Subcutaneous abdominal adipose tissue (tissue), 5 donors: Measurements from ENCODE around the gene TMIE.

Experiments
- H3K27ac ChIP-seq: one replicate; pipeline ENCODE4 v1.7.0; 2013; ENCODE audit warnings: low read depth, mild to moderate bottlenecking, inconsistent platforms, low read length, moderate library complexity
- H3K27me3 ChIP-seq, 5 donors: one replicate each; pipeline ENCODE4 v1.7.0; 2013; ENCODE audit warnings: low read length in 5 of 5, inconsistent platforms in 1 of 5; ENCODE audit not compliant: control insufficient read depth in 5 of 5, insufficient read depth in 4 of 5
- H3K36me3 ChIP-seq, 5 donors: one replicate each; pipeline ENCODE4 v1.7.0; 2013; ENCODE audit warnings: low read length in 5 of 5; ENCODE audit not compliant: control insufficient read depth in 5 of 5, insufficient read depth in 5 of 5
- H3K4me1 ChIP-seq, 5 donors: one replicate each; pipeline ENCODE4 v1.7.0; 2013; ENCODE audit warnings: low read length in 5 of 5, mild to moderate bottlenecking in 3 of 5, moderate library complexity in 1 of 5; ENCODE audit not compliant: control insufficient read depth in 5 of 5, insufficient read depth in 5 of 5
- H3K4me3 ChIP-seq, 5 donors: one replicate each; pipeline ENCODE4 v1.7.0; 2013; ENCODE audit warnings: low read length in 5 of 5, low read depth in 1 of 5
- H3K9ac ChIP-seq, 5 donors: one replicate each; pipeline ENCODE4 v1.7.0; 2013; ENCODE audit warnings: low read length in 5 of 5, mild to moderate bottlenecking in 4 of 5, moderate library complexity in 3 of 5
- H3K9me3 ChIP-seq, 5 donors: one replicate each; pipeline ENCODE4 v1.7.0; 2013; ENCODE audit warnings: low read length in 5 of 5; ENCODE audit not compliant: control insufficient read depth in 5 of 5
- donor health status: healthy.
- donor health status: healthy.
- donor health status: healthy.
- donor health status: healthy.
- donor health status: healthy.

The TMIE gene

DNA sequence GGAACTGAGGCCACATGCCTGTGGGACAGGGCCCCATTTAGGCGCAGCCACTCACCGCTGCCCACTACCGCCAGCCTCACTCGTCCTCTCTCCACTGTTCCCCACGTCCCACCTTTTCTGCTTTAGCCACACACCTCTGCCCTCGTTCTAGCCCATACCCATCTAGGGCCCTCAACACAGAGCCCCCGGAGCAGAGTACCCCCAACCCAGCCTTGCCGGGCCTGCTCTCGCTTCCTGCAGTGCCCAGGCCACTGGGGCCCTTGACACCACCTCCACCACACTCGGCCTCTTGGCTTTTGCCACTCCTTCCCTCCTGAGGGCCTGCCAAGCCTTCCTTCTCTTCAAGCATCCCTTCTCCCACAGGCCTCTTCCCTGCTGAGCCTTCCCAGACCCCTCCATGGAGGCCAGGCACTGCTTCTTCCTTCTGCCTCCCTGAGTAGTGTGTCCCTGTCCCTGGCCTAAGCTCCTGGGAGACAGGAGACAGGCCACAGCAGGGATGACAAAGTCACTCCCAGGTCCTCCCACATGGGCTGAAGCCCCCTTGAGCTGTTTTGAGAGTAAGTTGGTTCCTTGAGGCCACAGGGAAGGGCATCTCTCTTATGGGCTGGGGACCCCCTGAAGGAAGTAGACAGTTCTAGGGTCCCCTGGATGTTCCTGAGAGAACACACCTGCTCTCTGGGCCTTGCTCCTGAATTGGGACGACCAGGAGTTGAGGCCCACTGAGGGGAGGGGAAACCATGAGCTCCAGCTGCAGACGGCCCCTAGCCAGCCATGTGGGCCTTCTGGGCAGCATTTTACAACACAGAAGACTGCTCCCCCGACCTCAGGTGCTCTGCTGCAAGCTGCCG lies 12.1 kb downstream of the TMIE start:
- Histone ChIP-seq H3K4me1 (peaks cover 0 to 6% (median 4%) of the 10 kb centered on the region in 5 donors), H3K27ac (no peak overlapping the region), H3K4me3 (no peak overlapping the region)

DNA sequence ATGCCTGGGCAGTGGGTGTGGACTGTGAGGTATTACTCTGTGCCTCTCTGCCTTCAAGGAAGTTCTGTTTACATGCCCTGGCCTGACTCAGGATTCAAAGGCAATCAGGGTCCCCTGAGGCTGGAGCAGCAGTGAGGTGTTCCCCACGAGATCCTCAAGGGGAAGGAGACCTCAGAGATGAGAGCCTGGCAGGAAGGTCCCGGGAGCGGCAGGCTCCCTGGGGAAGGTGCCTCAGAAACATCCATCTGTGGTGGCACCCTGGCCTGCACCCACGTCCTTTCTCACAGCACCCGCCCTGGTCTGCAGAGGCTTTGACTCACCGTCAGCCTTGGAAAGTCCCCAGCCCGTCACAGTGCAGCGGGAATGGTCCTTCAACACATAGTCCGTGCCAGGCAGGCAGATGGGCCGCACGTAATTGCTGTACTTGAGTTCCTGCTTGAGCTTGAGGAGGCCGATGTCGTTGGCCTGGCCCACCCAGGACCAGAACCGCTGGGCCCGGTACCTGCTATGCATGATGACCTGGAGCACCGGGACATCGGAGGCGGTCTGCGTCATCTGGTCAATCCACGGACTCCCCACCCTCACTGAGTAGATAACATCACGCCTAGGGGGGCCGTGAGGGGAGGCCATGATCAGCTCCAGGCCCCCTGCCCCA lies 12.8 kb downstream of the TMIE start:
- Histone ChIP-seq H3K27ac (no peak overlapping the region), H3K27me3 (peaks cover 4 to 14% (median 8%) of the 10 kb centered on the region in 5 donors), H3K4me3 (no peak overlapping the region), H3K4me1 (peaks cover 0 to 6% (median 4%) of the 10 kb centered on the region in 5 donors), H3K9ac (no peak overlapping the region), H3K9me3 (no peaks in the 10 kb centered on the region), H3K36me3 (peaks cover 0 to 5% (median 0%) of the 10 kb centered on the region in 5 donors)

More for the DNA sequence above, 12.1 kb downstream of the TMIE start:
- Histone ChIP-seq H3K9me3 (no peaks in the 10 kb centered on the region), H3K36me3 (peaks cover 0 to 5% (median 0%) of the 10 kb centered on the region in 5 donors), H3K9ac (no peak overlapping the region), H3K27me3 (peaks cover 0 to 12% (median 5%) of the 10 kb centered on the region in 5 donors)

DNA sequence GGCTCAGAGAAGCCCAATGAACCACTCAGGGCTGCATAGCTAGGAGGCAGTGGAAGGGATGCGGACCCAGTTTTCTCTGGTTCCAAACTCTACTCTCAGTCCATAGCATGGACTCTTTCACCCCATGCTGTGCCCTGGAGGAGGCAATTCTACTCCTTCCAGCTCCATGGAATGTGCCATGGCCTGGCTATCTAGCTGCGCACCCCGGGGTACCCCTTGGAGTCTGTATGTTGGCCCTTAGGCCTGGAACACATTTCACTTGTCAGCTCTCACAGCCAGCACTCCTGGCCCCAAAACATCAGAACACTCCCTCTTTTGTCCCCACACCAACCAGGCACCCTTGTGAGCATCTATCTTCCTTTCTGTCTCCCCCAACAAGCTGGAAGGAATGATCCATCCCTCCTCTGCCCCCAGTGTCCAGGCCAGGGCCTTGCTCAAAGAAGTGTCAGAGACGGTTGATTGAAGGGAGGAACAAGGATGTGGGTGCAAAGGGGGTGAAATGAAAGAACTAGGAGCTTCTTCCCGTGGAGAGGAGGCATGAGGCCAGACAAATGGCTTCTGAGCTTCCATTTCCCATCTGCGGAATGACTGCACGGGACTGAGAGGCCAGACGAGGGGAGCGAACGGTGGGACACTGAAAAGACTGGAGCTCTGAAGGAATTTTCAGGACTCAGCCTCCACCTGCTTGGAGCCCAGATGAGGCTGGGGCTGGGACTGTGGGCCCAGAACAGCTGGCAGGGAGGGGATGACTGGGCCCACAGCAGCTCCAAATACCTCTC lies 13.7 kb downstream of the TMIE start:
- peaks cover 8 to 18% (median 10%) of the 10 kb centered on the region in 5 donors for H3K27me3 ChIP-seq
- peaks cover 0 to 6% (median 4%) of the 10 kb centered on the region in 5 donors for H3K4me1 ChIP-seq
- no peaks in the 10 kb centered on the region for H3K9me3 ChIP-seq
- no peak overlapping the region for H3K9ac ChIP-seq
- no peaks in the 10 kb centered on the region for H3K36me3 ChIP-seq
- H3K27ac ChIP-seq = no peak overlapping the region
- no peak overlapping the region for H3K4me3 ChIP-seq

DNA sequence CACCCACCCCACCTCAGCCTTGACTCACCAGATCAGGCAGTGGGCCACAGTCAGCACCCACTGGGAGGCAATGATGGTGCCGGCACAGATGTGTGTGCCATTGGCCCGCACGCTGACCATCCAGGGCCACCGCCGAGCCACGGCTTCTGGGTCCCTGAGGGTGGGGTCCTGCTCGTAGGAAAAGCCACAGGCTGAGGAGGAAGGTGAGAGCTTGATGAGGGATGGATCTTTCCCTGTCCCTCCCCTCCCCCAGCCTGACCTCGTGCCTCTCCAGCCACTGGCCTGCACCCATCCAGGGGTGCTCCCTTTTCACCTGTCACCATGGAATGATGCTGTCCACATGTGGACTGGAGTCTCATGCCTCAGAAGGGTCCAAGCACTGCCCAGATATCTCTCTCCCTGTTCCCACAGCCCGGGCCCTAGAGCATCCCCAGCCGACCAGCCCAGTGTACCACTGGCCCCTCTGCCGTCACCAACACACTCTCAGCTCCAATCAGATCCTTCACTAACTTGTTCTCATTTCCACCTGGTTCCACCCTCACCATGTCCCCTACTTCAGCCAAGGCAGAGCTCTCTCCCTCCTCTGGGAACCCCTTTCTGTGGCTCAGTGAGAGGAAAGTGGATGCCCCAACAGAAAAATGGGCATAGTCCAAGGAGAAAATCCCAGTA lies 14.4 kb downstream of the TMIE start:
- H3K9ac ChIP-seq = no peak overlapping the region
- H3K36me3 ChIP-seq = no peaks in the 10 kb centered on the region

DNA sequence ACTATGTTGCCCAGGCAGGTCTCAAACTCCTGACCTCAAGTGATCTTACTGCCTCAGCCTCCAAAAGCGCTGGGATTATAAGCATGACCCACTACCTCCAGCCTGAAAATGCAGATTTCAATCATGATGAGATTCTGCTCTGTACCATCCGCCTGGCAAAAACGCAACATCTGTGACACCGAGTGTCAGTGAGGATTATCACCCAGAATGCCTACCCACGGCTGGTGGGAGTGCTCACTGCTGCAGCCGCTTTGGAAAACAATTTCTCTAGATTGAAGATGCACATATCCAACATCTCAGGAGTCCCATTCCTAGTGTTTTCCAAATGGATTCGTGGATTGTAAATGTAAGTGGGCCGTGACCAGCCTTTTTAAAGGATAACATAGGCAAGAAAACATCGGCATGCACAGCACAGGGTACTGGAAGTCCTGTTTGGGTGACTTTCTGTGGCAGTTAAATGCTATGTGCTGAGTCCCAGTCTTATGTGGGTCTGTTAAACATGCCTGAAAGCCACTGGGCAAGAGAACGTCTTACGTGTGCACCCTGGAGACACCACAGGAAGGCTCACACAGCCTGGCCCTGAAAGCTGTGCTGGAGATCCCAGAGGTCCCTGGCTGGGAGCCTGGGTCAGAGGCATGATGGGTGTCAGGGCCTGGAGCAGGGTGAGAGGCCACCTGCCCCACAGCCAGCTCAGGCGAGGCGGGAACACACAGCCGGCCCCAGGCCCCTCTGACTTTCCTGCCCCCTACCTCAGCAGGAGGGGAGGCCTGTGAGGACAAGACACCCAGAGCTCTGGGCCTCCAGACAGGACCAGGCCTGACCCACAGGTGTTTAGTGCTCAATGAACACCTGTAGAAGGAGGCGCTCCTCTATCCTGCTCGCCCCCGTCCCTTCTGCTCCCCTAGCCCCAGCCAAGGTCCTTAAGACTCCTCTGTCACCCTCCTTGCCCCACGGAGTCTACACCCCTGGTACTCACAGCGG lies 15.6 kb downstream of the TMIE start:
- Histone ChIP-seq H3K36me3 (no peaks in the 10 kb centered on the region), H3K9ac (no peak overlapping the region), H3K4me3 (no peak overlapping the region), H3K27ac (no peak overlapping the region), H3K27me3 (peaks cover 8 to 19% (median 10%) of the 10 kb centered on the region in 5 donors), H3K4me1 (peaks cover 0 to 6% (median 4%) of the 10 kb centered on the region in 5 donors), H3K9me3 (peaks cover 0 to 5% (median 0%) of the 10 kb centered on the region in 5 donors)

More for the DNA sequence above, 14.4 kb downstream of the TMIE start:
- H3K27me3 ChIP-seq = peaks cover 8 to 19% (median 10%) of the 10 kb centered on the region in 5 donors
- peaks cover 0 to 6% (median 4%) of the 10 kb centered on the region in 5 donors for H3K4me1 ChIP-seq
- no peaks in the 10 kb centered on the region for H3K9me3 ChIP-seq
- no peak overlapping the region for H3K27ac ChIP-seq
- no peak overlapping the region for H3K4me3 ChIP-seq

DNA sequence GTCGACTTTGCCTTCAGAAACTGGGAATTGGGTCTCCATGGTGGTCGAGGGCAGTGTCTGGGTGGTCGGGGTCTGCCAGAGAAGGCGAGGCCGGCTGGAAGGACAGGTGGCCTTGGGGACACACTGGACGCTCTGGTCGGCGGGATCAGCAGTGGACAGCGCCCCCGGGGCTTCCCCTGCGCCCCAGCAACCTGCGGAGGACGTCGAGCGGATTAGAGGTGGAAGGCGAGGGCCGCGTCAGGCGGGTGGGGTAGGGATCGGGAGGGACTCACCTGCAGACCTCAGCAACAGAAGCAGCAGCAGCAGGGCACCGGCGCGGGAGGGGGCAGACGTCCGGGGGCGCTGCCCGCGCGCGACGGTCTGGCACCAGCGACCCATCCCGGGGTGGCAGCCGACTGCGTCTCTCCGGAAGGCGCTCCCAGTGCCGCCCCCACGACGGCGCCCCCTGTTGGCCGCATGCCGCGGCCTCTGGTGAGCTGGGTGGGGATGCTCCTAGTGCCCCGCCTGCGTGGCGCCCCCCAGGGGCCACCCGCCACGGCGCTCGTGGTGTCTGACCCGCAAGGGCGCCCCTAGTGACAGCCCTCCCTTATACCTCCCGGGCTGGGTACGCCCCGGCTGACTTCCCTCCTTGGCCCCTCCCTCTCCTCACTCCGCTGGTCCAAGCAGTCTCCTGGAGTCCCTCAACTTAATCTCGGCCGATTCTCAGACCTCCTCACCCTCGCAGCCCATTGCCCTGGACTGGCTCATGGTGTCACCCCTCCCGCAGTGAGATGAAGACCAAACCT lies 16.4 kb downstream of the TMIE start, which contains the start of gene PRSS50:
PRSS50 (minus strand) TSS at position 423 of the 785 bp plus-strand sequence; CDS start at position 378, 45 bp downstream.
- peaks cover 0 to 5% (median 0%) of the 10 kb centered on the region in 5 donors for H3K9me3 ChIP-seq
- H3K4me3 ChIP-seq = no peak within 1 kb of the TSS
- H3K27ac ChIP-seq = no peak within 1 kb of the TSS
- H3K27me3 ChIP-seq = peaks cover 8 to 19% (median 10%) of the 10 kb centered on the region in 5 donors
- peaks cover 0 to 6% (median 4%) of the 10 kb centered on the region in 5 donors for H3K4me1 ChIP-seq
- no peak within 1 kb of the TSS for H3K9ac ChIP-seq
- no peaks in the 10 kb centered on the region for H3K36me3 ChIP-seq

DNA sequence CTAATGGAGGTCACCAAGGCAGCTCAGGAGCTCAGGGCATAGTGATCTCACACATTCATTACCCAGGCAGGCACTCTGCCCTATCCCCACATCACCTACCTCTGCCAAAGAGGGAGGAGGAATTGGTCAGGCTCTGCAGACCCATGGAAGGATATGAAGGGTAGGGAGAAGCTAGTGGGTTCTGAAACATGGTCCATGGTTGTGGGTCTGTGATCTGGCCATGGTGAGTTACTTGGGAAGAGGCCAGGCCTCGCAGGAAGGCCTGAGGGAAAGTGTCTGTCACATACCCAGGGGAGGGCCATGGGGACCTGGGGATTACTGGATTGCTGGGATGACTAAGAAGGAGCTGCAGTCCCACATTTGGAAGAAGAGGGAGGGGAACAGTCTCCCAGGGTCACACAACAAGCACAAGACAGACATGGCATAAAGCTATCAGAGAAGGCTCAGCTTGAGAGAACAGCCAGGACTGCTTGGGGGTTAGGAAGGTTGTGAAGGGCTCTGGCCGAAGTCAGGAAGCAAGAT lies 17.9 kb downstream of the TMIE start:
- Histone ChIP-seq H3K4me3 (no peak overlapping the region), H3K4me1 (peaks cover 0 to 6% (median 4%) of the 10 kb centered on the region in 5 donors), H3K9me3 (peaks cover 0 to 5% (median 0%) of the 10 kb centered on the region in 5 donors)

DNA sequence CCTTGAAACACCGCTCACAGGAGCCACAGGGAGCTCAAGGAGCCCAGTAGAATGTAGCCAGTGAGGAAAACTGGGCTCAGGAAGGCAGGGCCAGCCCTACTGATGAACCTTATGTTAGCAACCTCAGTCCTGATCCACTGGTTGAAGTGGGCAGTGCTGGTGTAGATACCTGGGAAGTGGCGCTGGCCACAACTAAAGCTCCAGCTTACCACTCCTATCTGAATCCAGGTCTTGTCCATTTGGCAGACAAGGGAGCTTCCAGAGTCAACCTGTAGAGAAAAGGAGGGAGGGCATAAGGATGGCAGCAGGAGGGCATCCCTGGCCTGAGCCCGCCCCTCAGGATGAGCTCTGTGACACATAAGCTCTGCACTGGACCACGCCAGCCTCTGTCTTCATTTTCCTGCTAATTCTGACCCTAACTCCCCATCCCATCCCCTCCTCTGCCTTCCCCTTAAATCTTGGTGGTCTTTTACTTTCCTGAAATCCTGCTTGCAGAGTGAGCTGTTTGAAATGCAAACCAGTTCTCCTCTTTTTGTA lies 18.6 kb downstream of the TMIE start:
- no peak overlapping the region for H3K9ac ChIP-seq
- no peak overlapping the region for H3K27ac ChIP-seq
- peaks cover 0 to 6% (median 4%) of the 10 kb centered on the region in 5 donors for H3K4me1 ChIP-seq

More for the DNA sequence above, 17.9 kb downstream of the TMIE start:
- Histone ChIP-seq H3K27ac (no peak overlapping the region), H3K9ac (no peak overlapping the region), H3K36me3 (no peaks in the 10 kb centered on the region), H3K27me3 (peaks cover 8 to 19% (median 10%) of the 10 kb centered on the region in 5 donors)

More for the DNA sequence above, 18.6 kb downstream of the TMIE start:
- H3K36me3 ChIP-seq = no peaks in the 10 kb centered on the region
- peaks cover 8 to 19% (median 10%) of the 10 kb centered on the region in 5 donors for H3K27me3 ChIP-seq
- H3K4me3 ChIP-seq = no peak overlapping the region
- peaks cover 0 to 5% (median 0%) of the 10 kb centered on the region in 5 donors for H3K9me3 ChIP-seq
